HPDE6-E6E7 (cell line): ENCODE measurements around the gene SERPINB13.

ENCODE experiments used
- DNase-seq: peaks from one replicate; pipeline ENCODE4 v3.0.0; 2011; ENCODE audit warnings: missing footprints; ENCODE audit errors: extremely low spot score

Gene SERPINB13

DNA sequence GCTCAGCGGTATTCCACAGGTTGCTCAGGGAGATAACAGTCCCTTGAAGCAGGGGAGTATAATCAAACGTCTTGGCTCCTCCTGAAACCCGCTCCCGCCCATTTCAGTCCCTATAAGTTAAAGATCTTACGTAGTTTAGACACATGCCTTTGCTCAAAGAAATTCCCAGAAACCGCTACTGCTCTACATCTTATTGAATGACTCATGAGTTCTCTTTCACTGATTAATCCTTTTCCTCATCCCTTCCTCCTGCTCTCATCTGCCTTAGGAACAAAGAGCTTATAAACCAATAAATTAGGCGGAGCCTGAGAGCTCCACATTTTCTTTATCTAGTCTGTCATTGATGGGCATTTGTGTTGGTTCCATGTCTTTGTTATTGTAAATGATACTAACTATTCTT, 61.1 kb downstream of the SERPINB13 start:
- no peak for DNase-seq
